AG09319 (cell line): Measurements from ENCODE around the gene SLC8A3.

Experiments used
- DNase-seq: peaks from one replicate; pipeline ENCODE4 v3.0.0-alpha.2; 2010; ENCODE audit warnings: low read depth; ENCODE audit errors: extremely low read depth
- TF ChIP-seq, protein P1 (sequence below): IDR thresholded peaks from 2 replicates; pipeline ENCODE4 v1.5.1; 2011; ENCODE audit warnings: low read depth, mild to moderate bottlenecking, inconsistent platforms, low read length, moderate library complexity

Gene SLC8A3

DNA sequence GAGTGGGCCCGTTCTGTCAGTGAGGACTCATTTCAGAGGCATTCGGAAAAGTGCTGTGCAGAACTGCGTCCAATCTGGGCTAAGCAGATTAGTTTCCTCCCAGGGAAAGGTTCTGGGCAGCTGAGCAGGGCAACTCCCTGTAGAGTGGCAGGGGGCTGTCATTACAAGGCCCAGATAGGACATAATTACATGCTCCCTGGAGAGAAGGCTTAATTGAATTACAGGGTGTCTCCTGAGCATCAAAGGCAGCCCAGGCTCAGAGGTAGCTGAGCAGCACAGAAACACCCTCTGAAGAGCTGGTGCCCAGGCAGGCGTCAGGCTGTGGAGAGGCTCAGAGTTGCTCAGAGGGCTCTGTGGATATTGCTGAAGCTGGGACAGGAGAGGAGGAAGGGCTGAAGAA, 36.0 kb downstream of the SLC8A3 start:
- TF ChIP-seq, protein P1, sequence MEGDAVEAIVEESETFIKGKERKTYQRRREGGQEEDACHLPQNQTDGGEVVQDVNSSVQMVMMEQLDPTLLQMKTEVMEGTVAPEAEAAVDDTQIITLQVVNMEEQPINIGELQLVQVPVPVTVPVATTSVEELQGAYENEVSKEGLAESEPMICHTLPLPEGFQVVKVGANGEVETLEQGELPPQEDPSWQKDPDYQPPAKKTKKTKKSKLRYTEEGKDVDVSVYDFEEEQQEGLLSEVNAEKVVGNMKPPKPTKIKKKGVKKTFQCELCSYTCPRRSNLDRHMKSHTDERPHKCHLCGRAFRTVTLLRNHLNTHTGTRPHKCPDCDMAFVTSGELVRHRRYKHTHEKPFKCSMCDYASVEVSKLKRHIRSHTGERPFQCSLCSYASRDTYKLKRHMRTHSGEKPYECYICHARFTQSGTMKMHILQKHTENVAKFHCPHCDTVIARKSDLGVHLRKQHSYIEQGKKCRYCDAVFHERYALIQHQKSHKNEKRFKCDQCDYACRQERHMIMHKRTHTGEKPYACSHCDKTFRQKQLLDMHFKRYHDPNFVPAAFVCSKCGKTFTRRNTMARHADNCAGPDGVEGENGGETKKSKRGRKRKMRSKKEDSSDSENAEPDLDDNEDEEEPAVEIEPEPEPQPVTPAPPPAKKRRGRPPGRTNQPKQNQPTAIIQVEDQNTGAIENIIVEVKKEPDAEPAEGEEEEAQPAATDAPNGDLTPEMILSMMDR, result no peak
- DNase-seq, result no peak

DNA sequence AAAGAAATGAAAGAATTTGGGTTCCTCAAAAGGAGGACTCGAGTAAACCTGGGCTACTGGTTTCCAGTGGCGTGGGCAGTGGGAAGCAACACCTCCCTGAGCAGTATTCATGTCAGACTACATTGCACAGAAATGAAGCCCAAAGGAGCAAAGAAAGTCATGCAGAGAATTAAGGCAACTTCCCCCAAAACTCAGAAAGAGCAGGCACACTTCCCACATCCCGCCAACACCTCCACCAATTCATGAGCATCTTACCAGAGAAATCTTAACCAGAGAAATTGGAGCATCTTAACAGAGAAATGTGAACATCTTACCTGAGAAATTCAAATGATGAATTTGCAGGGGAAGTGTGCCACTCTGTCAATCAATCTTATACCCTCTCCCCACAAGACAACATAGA, 36.7 kb downstream of the SLC8A3 start:
- TF ChIP-seq, protein P1, result no peak
- no peak for DNase-seq

DNA sequence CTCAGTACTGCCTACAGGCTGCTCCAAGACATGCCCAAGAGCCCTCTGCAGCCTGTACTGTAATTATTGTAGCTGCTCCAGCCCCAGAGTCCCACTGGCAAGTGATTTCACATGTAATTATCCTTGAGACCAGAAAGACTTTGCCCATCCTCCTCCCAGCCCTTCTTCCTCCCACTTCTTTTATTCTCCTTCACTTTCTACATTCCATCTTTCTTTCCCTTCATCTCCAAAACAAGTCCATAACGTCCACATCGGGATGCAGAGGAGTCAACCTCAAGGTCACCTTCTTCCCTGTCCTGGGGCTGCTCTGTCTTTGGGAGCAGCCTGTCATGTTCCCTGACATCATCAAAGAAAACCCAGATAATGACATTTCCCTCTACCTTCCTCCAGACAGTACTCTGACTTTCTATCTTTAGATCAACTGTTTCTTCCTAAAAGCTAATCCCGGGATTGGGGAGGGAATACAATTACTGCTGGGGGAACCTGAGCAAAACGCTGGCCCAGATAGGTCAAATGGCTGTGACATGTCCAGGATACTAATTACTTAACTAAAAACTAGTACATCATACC, 39.1 kb downstream of the SLC8A3 start:
- TF ChIP-seq, protein P1, result no peak
- no peak for DNase-seq

DNA sequence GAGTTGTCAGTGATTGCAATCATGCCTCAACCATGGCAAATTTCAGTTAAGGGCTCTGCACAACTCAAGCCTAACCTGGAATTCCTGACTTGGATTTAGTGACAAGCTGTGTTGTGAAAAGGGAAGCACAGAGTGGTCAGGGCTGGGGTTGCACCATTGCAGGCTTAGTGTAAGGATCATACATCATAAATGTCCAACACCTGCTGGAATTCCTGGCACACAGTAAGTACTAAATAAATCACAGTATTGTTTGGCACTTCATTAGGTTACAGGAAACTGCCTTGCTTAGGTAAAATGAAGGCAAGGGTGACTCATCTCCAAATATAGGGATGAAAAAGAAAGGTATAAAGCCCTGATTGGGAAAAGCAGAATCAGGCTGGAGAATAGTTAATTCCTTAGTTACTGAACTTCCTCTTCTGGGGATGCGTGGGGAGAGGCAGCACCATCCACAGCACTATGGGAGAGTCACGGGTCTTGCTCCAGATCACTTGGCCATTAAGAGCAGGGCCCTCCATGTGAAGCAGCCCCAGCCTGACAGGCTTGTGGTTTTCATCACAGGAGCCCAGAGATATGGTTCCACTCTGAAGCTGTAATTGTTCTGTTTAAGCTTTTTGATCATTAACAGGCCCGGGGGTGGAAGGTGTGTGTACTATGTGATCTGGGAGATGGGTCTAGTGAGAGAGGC, 39.7 kb downstream of the SLC8A3 start:
- TF ChIP-seq, protein P1, result no peak
- no peak for DNase-seq

DNA sequence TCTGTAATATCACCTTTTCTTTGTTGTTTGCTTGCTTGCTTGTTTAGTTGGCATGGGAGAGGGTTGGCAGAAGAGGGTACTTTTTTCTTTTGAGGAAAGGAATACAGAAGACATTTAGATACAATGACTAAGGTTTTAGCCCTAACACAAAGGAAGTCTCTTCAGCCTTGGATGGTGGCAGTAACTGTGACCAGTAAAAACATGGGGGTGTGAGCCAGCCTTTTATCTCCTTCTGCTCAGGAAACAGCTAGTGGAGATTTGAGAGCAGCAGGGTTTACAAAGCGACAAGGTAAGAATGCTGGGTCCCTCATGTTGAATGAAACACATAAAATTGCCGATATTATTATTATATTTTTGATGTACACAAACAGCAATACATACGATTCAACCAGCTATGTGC, 40.4 kb downstream of the SLC8A3 start:
- TF ChIP-seq, protein P1, result no peak
- no peak for DNase-seq

DNA sequence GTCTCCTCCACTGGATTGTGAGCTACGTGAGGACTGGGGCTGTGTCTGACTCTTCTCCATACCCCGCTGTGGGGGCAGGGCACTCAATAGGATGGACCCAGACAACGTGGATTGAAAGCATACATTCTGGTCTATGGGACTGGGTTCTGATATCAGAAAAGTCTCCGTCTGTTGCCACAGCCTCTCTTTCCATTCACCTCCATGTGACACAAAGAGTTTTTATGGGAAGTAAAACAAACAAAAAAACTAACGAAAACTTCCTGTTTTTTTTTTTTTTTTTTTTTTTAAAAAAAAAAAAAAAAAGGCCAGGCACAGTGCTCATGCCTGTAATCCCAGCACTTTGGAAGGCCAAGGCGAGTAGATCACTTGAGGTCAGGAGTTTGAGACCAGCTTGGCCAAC, 44.7 kb downstream of the SLC8A3 start:
- TF ChIP-seq, protein P1, result no peak

DNA sequence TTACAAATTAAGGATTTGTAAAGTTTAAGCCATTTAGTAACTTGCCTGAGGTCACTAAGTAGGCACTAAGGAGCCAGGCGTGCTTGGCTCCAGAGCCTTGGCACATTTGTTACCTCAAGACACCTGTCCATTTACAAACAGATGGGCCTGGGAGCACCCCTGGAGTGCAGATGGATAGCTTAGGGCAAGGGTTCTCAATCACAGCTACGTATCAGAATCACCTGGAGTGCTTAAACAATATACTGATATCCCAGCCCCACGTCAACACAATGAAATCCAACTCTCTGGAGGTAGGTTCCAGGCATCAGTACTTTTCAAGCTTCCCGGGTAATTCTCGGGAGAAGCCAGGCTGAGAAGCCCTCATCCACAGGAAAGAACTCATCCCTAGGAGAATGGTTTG, 45.4 kb downstream of the SLC8A3 start:
- TF ChIP-seq, protein P1, result no peak
- no peak for DNase-seq

More for the DNA sequence above, 44.7 kb downstream of the SLC8A3 start:
- DNase-seq, result no peak
